H9 (cell line): ENCODE data around the gene SEMA6A. TPM values are rescaled to one million over a fixed set of nuclear protein-coding genes. Genes with fewer than 3 reads are reported as not detected.

Experiments
- DNase-seq: peaks from one replicate; pipeline ENCODE4 v3.0.0-alpha.2; 2017
- H2AFZ ChIP-seq: one replicate; pipeline ENCODE4 v1.6.1; 2013; ENCODE audit warnings: mild to moderate bottlenecking, low read length, control low read depth, moderate library complexity
- H2AK5ac ChIP-seq: 2 replicates; pipeline ENCODE4 v1.6.1; 2013; ENCODE audit warnings: low read length, control low read depth, mixed read lengths; ENCODE audit not compliant: insufficient read length
- H2BK120ac ChIP-seq: one replicate; pipeline ENCODE4 v1.6.1; 2013; ENCODE audit warnings: low read depth, mild to moderate bottlenecking, low read length, control low read depth, inconsistent platforms; ENCODE audit not compliant: poor library complexity, severe bottlenecking
- H2BK12ac ChIP-seq: 2 replicates; pipeline ENCODE4 v1.6.1; 2013; ENCODE audit warnings: low read length, control low read depth, mixed read lengths, low read depth; ENCODE audit not compliant: insufficient read length
- H2BK15ac ChIP-seq: 2 replicates; pipeline ENCODE4 v1.6.1; 2013; ENCODE audit warnings: low read depth, low read length, control low read depth
- H2BK20ac ChIP-seq: one replicate; pipeline ENCODE4 v1.6.1; 2013; ENCODE audit warnings: low read depth, mild to moderate bottlenecking, low read length, control low read depth, inconsistent platforms; ENCODE audit not compliant: poor library complexity, severe bottlenecking
- H2BK5ac ChIP-seq: 2 replicates; pipeline ENCODE4 v1.6.1; 2013; ENCODE audit warnings: low read length, control low read depth, mixed read lengths; ENCODE audit not compliant: insufficient read length
- H3K14ac ChIP-seq: 2 replicates; pipeline ENCODE4 v1.6.1; 2013; ENCODE audit warnings: low read length, control low read depth; ENCODE audit not compliant: insufficient read depth
- H3K18ac ChIP-seq: 2 replicates; pipeline ENCODE4 v1.6.1; 2013; ENCODE audit warnings: low read depth, mild to moderate bottlenecking, mixed read lengths, low read length, control low read depth; ENCODE audit not compliant: insufficient read length
- H3K23ac ChIP-seq: 2 replicates; pipeline ENCODE4 v1.6.1; 2013; ENCODE audit warnings: low read length, control low read depth, mixed read lengths, low read depth; ENCODE audit not compliant: insufficient read length
- H3K23me2 ChIP-seq: 2 replicates; pipeline ENCODE4 v1.6.1; 2013; ENCODE audit warnings: low read depth, mild to moderate bottlenecking, mixed read lengths, low read length, control low read depth; ENCODE audit not compliant: insufficient read length, poor library complexity, severe bottlenecking
- H3K27ac ChIP-seq: 2 replicates; pipeline ENCODE4 v1.5.1; 2013; ENCODE audit warnings: low read length, control low read depth, mixed read lengths, low read depth; ENCODE audit not compliant: insufficient read length
- H3K27me3 ChIP-seq: 2 replicates; pipeline ENCODE4 v1.6.1; 2013; ENCODE audit warnings: low read length, control low read depth, inconsistent platforms; ENCODE audit not compliant: insufficient read depth
- H3K4ac ChIP-seq: 2 replicates; pipeline ENCODE4 v1.6.1; 2013; ENCODE audit warnings: low read depth, mild to moderate bottlenecking, control low read depth, inconsistent platforms, low read length, moderate library complexity
- H3K4me1 ChIP-seq: 2 replicates; pipeline ENCODE4 v1.6.1; 2013; ENCODE audit warnings: low read length, control low read depth, inconsistent platforms; ENCODE audit not compliant: insufficient read depth
- H3K4me2 ChIP-seq: 2 replicates; pipeline ENCODE4 v1.6.1; 2013; ENCODE audit warnings: low read length, control low read depth, mixed read lengths; ENCODE audit not compliant: insufficient read length, insufficient read depth
- H3K56ac ChIP-seq: 2 replicates; pipeline ENCODE4 v1.6.1; 2013; ENCODE audit warnings: low read depth, mild to moderate bottlenecking, mixed read lengths, low read length, control low read depth; ENCODE audit not compliant: insufficient read length
- H3K79me1 ChIP-seq: 2 replicates; pipeline ENCODE4 v1.6.1; 2013; ENCODE audit warnings: low read depth, mild to moderate bottlenecking, moderate library complexity, low read length, control low read depth, inconsistent platforms; ENCODE audit not compliant: insufficient read depth, poor library complexity, severe bottlenecking
- H3K79me2 ChIP-seq: 2 replicates; pipeline ENCODE4 v1.6.1; 2013; ENCODE audit warnings: low read length, control low read depth, inconsistent platforms; ENCODE audit not compliant: insufficient read depth
- H3K9ac ChIP-seq: 2 replicates; pipeline ENCODE4 v1.6.1; 2013; ENCODE audit warnings: low read length, control low read depth, mixed read lengths; ENCODE audit not compliant: insufficient read length; ENCODE audit errors: extremely low read depth
- H3K9me3 ChIP-seq: one replicate; pipeline ENCODE4 v1.6.1; 2013; ENCODE audit warnings: low read depth, low read length, inconsistent platforms; ENCODE audit not compliant: control insufficient read depth
- H3T11ph ChIP-seq: one replicate; pipeline ENCODE4 v1.6.1; 2013; ENCODE audit warnings: mild to moderate bottlenecking, low read length, control low read depth, inconsistent platforms
- H4K20me1 ChIP-seq: one replicate; pipeline ENCODE4 v1.6.1; 2013; ENCODE audit not compliant: control insufficient read depth, insufficient read length, insufficient read depth
- H4K5ac ChIP-seq: 2 replicates; pipeline ENCODE4 v1.6.1; 2013; ENCODE audit warnings: low read depth, mild to moderate bottlenecking, mixed read lengths, low read length, control low read depth; ENCODE audit not compliant: insufficient read length
- H4K8ac ChIP-seq: replicated peaks from 2 replicates; pipeline ENCODE4 v1.6.1; 2013; ENCODE audit warnings: low read length, control low read depth, mixed read lengths, low read depth; ENCODE audit not compliant: insufficient read length
- H4K91ac ChIP-seq: 2 replicates; pipeline ENCODE4 v1.6.1; 2013; ENCODE audit warnings: low read depth, mild to moderate bottlenecking, moderate library complexity, mixed read lengths, low read length, control low read depth; ENCODE audit not compliant: insufficient read length
- H3K27ac Mint-ChIP-seq, 3 experiments: 2 replicates in 2 of 3; 3 replicates in 1 of 3; pipeline ENCODE4 v1.8.0; 2020 to 2021; ENCODE audit warnings: mixed read lengths in 3 of 3, mild to moderate bottlenecking in 1 of 3, moderate library complexity in 1 of 3
- H3K27me3 Mint-ChIP-seq: 2 replicates; pipeline ENCODE4 v1.8.0; 2021; ENCODE audit warnings: low read depth, mild to moderate bottlenecking, moderate library complexity, mixed read lengths
- H3K36me3 Mint-ChIP-seq, 3 experiments: 2 replicates in 2 of 3; 3 replicates in 1 of 3; pipeline ENCODE4 v1.8.0; 2020 to 2021; ENCODE audit warnings: low read depth in 3 of 3, mixed read lengths in 3 of 3; ENCODE audit not compliant: insufficient read depth in 1 of 3
- H3K4me1 Mint-ChIP-seq, 2 experiments: 2 replicates each; pipeline ENCODE4 v1.8.0; 2020; ENCODE audit warnings: mixed read lengths in 2 of 2
- H3K4me3 Mint-ChIP-seq, 2 experiments: 2 replicates in 1 of 2; 3 replicates in 1 of 2; pipeline ENCODE4 v1.8.0; 2020 to 2021; ENCODE audit warnings: mild to moderate bottlenecking in 2 of 2, mixed read lengths in 2 of 2, moderate library complexity in 1 of 2
- H3K9me3 Mint-ChIP-seq, 2 experiments: 2 replicates in 1 of 2; 3 replicates in 1 of 2; pipeline ENCODE4 v1.8.0; 2020; ENCODE audit warnings: mild to moderate bottlenecking in 2 of 2, mixed read lengths in 2 of 2, moderate library complexity in 1 of 2
- CTCF ChIP-seq: fragments of 200-600 bp; sonication (generic); conservative IDR thresholded peaks from 3 replicates; pipeline ENCODE4 v1.8.0; 2021; ENCODE audit warnings: antibody characterized with exemption, mild to moderate bottlenecking
- WGBS: extraction: QIAGEN DNeasy Blood & Tissue Kit; methylation state at CpG from one replicate; pipeline ENCODE4 v1.1.7; 2013; ENCODE audit warnings: missing lambda C conversion rate, low lambda C conversion rate, mixed read lengths; ENCODE audit not compliant: insufficient read length; ENCODE audit errors: extremely low coverage; 5-methylcytosine and 5-hydroxymethylcytosine counted together
- total RNA-seq: library from RNA; stranded (reverse); gene quantifications from 2 replicates; pipeline ENCODE4 v1.2.1, GENCODE V29; 2021

Gene SEMA6A
- total RNA-seq, 1 experiment from 2014 or later, result 354 TPM

- no peaks in the 10 kb centered on the region for H3K4me1 ChIP-seq
- H3K79me1 ChIP-seq, result no peaks in the 10 kb centered on the region
- H2BK12ac ChIP-seq, result no peak overlapping the region
- H3K27me3 ChIP-seq, result no peaks in the 10 kb centered on the region
- no peak overlapping the region for H3K14ac ChIP-seq
- Mint-ChIP-seq H3K27ac (no peak overlapping the region), H3K9me3 (peaks cover 3% of the 10 kb centered on the region in 2 experiments; a peak in 3 of 5 replicates), H3K27me3 (no peaks in the 10 kb centered on the region), H3K4me1 (peaks cover 12 to 15% of the 10 kb centered on the region in 2 experiments; a peak in 3 of 4 replicates), H3K36me3 (peaks cover 2 to 4% (median 2%) of the 10 kb centered on the region in 3 experiments; a peak in 5 of 7 replicates), H3K4me3 (no peak overlapping the region)
- H3T11ph ChIP-seq, result no peak overlapping the region
- no peak overlapping the region for H3K56ac ChIP-seq
- H3K9ac ChIP-seq, result no peak overlapping the region
- H4K20me1 ChIP-seq, result no peaks in the 10 kb centered on the region
- WGBS, result no CpG with 5 or more reads among the region's 3 CpGs
- H4K8ac ChIP-seq, result no peak overlapping the region
- H3K18ac ChIP-seq, result no peak overlapping the region
- H2AK5ac ChIP-seq, result no peak overlapping the region
- no peak overlapping the region for H2BK5ac ChIP-seq
- no peak overlapping the region for H3K27ac ChIP-seq
- no peak overlapping the region for H4K91ac ChIP-seq
- no peak overlapping the region for H4K5ac ChIP-seq
- H3K23me2 ChIP-seq, result no peaks in the 10 kb centered on the region
- H3K79me2 ChIP-seq, result no peaks in the 10 kb centered on the region
- TF ChIP-seq CTCF, result no peak
- no peak overlapping the region for H2AFZ ChIP-seq
- H3K4me2 ChIP-seq, result no peak overlapping the region
- DNase-seq, result no peak
- no peak overlapping the region for H2BK120ac ChIP-seq
- H2BK20ac ChIP-seq, result no peak overlapping the region
- no peak overlapping the region for H3K4ac ChIP-seq
- H2BK15ac ChIP-seq, result no peak overlapping the region
- H3K9me3 ChIP-seq, result no peaks in the 10 kb centered on the region
- no peak overlapping the region for H3K23ac ChIP-seq
Measured at GRCh38 chr5:116595498-116595897, 20.9 kb upstream of the SEMA6A start.
